T-helper 2 cell treated with Interferon-gamma antibody and Interleukin-4, amounts not matched to agents 100 ng/mL and 5 ng/mL, for 36 hours (primary cell): Measurements from ENCODE around the gene PFDN1. TPM values are rescaled to one million over a fixed set of nuclear protein-coding genes. Genes with fewer than 3 reads are reported as not detected.

Source experiments
- intact Hi-C: fragments of 100-400 bp; cut with micrococcal nuclease; formaldehyde crosslinking; loops from one replicate; pipeline ENCODE4 v1.15.1; 2023
- total RNA-seq: library from RNA; stranded (reverse); gene quantifications from 2 replicates; pipeline ENCODE4 v1.2.3, GENCODE V29; 2022

The PFDN1 gene
- total RNA-seq, 1 donor from 2014 or later: 52.0 TPM

- intact Hi-C loops: loop anchor here (1.0 to 5.0 kb wide), 3 partner anchors 116 to 481 kb away; partner anchors contain the start of gene TMCO6
Observed at GRCh38 chr5:140240987-140241706, 61.8 kb downstream of the PFDN1 start.

- intact Hi-C loops: loop anchor here (1.0 to 5.0 kb wide), 3 partner anchors 117 to 482 kb away; partner anchors contain the start of gene TMCO6
Observed at GRCh38 chr5:140239939-140240700, 62.8 kb downstream of the PFDN1 start.

GRCh38 chr5:140239461-140239860, 63.4 kb downstream of the PFDN1 start:
- intact Hi-C loops: no loop called here

GRCh38 chr5:140238756-140239155, 64.1 kb downstream of the PFDN1 start:
- intact Hi-C loops: no loop called here

- intact Hi-C loops: no loop called here
Observed at GRCh38 chr5:140236891-140237598, 65.9 kb downstream of the PFDN1 start.

GRCh38 chr5:140235791-140236551, 66.9 kb downstream of the PFDN1 start:
- intact Hi-C loops: no loop called here

- intact Hi-C loops: no loop called here
Observed at GRCh38 chr5:140234377-140234989, 68.4 kb downstream of the PFDN1 start.

GRCh38 chr5:140232731-140233130, 70.2 kb downstream of the PFDN1 start:
- intact Hi-C loops: no loop called here

GRCh38 chr5:140230373-140230772, 72.5 kb downstream of the PFDN1 start:
- intact Hi-C loops: no loop called here

GRCh38 chr5:140228364-140228837, 74.5 kb downstream of the PFDN1 start:
- intact Hi-C loops: no loop called here

GRCh38 chr5:140227046-140227445, 75.9 kb downstream of the PFDN1 start:
- intact Hi-C loops: no loop called here

- intact Hi-C loops: no loop called here
Observed at GRCh38 chr5:140225396-140225795, 77.5 kb downstream of the PFDN1 start.

- intact Hi-C loops: no loop called here
Observed at GRCh38 chr5:140224658-140225057, 78.2 kb downstream of the PFDN1 start.

GRCh38 chr5:140223567-140223966, 79.3 kb downstream of the PFDN1 start:
- intact Hi-C loops: no loop called here

- intact Hi-C loops: no loop called here
Observed at GRCh38 chr5:140222416-140222815, 80.5 kb downstream of the PFDN1 start.

GRCh38 chr5:140221697-140222223, 81.1 kb downstream of the PFDN1 start:
- intact Hi-C loops: no loop called here

GRCh38 chr5:140220698-140221064, 82.2 kb downstream of the PFDN1 start:
- intact Hi-C loops: no loop called here

GRCh38 chr5:140220032-140220697, 82.7 kb downstream of the PFDN1 start:
- intact Hi-C loops: no loop called here

- intact Hi-C loops: no loop called here
Observed at GRCh38 chr5:140219068-140219991, 83.6 kb downstream of the PFDN1 start.
